Renal pelvis (tissue), 12 donors: Measurements from ENCODE around the gene IL20RB. TPM values are rescaled to one million over a fixed set of nuclear protein-coding genes. Genes with fewer than 3 reads are reported as not detected.

Experiments used
- DNase-seq: peaks from one replicate; pipeline ENCODE4 v3.0.0-alpha.2; 2013
- long read RNA-seq, 16 experiments: transcript quantifications; one replicate each; lab custom pipeline, GENCODE V29; 2026
- polyA plus RNA-seq, 3 donors: library from polyadenylated mRNA; unstranded; fragments of 120-200 nt; gene quantifications; one replicate each; pipeline ENCODE4 v1.2.1, GENCODE V29; 2013; ENCODE audit not compliant: insufficient read length in 3 of 3

Gene IL20RB
- under 1 TPM; 0.30 to 0.68 (median 0.48) TPM for polyA plus RNA-seq
- long read RNA-seq, donor 1 = 0 reads
- long read RNA-seq, donor 2 = 0 reads
- long read RNA-seq, donor 3 = 0 reads
- long read RNA-seq, donor 4 = 0 reads
- long read RNA-seq, donor 5 = 0 reads
- long read RNA-seq, donor 6 = 0 reads
- long read RNA-seq, donor 7 = 0 reads
- long read RNA-seq, donor 8 = 0 reads
- long read RNA-seq, donor 9 = 0 reads
- long read RNA-seq, donor 10 = 0 reads
- long read RNA-seq, donor 11 = 0 reads
- long read RNA-seq, donor 12 = 0 reads
- long read RNA-seq, donor 13 = 0 reads
- long read RNA-seq, donor 14 = 0 reads
- long read RNA-seq, donor 15 = 0 reads
- long read RNA-seq, donor 16 = 0 reads

DNA sequence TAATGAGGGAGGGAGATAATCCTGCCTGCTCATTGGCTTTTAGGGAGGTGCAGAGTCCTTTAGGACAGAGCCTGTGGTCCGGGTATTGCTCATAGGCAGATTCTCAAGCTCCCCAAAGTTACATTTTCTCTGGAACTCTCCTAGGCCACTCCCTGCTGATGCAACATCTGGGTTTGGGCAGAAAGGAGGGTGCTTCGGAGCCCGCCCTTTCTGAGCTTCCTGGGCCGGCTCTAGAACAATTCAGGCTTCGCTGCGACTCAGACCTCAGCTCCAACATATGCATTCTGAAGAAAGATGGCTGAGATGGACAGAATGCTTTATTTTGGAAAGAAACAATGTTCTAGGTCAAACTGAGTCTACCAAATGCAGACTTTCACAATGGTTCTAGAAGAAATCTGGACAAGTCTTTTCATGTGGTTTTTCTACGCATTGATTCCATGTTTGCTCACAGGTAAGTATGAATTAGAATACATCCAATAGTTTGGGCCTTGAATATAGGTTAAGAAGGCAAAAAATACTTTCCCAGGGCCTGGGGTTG is at the start of gene IL20RB:
Gene IL20RB, plus strand, starts transcription at position 233 of the 538 bp plus-strand sequence. Its CDS starts 131 bp downstream, at position 364.
- no peak for DNase-seq

- DNase-seq = no peak
These were observed 49.5 kb upstream of the IL20RB start for GRCh38 chr3:136908297-136908696.

GRCh38 chr3:136909187-136909586 is 48.6 kb upstream of the IL20RB start:
- no peak for DNase-seq

GRCh38 chr3:136910697-136911096 is 47.1 kb upstream of the IL20RB start:
- no peak for DNase-seq

- no peak for DNase-seq
These were observed 44.6 kb upstream of the IL20RB start for GRCh38 chr3:136913168-136913567.

DNA sequence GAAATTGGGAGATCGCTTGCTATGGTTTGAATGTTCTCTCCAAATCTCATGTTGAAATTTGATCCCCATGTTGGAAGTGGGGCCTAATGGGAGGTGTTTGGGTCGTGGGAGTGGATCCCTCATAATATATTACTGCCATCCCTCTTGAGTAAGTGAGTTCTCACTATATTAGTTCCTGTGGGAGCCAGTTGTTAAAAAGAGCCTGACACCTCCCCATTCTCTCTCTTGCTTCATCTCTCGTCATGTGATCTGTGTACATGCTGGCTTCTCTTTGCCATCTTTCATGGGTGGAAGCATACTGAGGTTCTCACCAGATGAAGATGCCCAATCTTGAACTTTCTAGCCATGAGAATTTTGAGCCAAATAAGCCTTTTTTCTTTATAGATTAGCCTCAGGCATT is 43.0 kb upstream of the IL20RB start:
- no peak for DNase-seq

- DNase-seq = no peak
These were observed 41.6 kb upstream of the IL20RB start for GRCh38 chr3:136916223-136916622.

GRCh38 chr3:136919799-136920580 is 37.8 kb upstream of the IL20RB start:
- DNase-seq = no peak

GRCh38 chr3:136920904-136921611 is 36.7 kb upstream of the IL20RB start:
- no peak for DNase-seq

- no peak for DNase-seq
These were observed 32.2 kb upstream of the IL20RB start for GRCh38 chr3:136925425-136926190.

DNA sequence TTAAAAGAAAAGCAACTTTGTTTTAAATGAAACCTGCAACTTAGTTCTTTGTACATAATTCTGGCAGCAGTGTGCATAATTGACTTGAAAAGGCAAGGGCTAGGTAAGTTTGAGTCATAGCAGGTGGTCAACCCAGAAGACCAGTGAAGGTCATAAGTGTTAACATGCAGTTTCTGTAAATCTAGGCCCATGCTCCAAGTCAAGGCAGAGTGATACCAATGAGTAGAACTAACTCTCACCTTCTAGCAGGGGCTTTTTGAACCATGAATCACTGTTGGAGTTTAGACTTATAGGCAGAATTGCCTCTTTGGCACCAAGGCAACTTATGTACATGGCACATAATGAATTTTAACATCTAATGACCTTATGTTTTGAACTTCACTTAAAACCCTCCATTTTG is 29.5 kb upstream of the IL20RB start:
- DNase-seq = no peak

DNA sequence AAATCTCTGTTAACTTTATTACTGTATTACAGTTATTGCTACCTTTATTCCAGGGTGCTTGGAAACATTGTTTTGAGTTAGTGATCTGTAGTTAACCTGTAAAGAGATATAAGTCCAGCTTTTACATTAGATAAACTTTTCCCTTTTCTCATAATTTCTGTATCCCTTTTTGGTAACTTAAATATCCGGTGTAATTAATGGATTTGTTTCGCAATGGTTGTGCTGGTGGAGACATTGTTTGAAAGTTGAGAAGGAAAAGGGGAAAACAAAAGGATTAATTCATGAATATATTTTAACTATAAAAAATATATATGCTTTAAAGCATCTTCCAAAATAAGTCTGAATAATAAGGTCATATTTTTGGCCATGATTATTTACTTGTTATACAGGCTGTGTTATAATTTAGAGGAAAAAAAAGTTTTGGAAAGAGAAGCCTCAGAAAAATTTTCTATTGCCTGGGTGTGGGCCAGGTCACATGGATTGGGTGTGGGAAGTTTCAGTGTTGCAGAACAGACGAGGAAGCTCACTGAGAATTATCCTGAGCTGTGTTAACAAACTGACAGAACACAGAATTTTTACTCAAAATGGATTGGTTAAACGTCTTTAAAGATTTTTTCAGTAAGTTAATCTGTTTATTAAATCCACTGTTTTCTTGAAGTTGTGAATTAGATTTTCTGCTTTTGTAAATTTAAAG is 27.7 kb upstream of the IL20RB start:
- no peak for DNase-seq

DNA sequence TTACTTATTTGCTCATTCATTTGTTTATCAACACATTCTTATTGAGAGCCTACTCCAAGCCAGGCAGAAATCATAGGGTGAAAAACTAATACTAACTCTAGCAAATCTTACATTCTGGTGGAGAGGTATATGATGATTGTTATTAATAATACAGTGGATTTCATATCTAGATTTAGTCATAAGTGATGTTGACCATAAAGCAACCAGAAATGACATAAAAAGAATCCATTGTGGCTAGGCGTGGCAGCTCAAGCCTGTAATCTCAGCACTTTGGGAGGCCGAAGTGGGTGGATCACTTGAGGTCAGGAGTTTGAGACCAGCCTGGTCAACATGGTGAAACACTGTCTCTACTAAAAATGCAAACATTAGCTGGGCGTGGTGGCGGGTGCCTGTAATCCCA is 26.2 kb upstream of the IL20RB start:
- no peak for DNase-seq

- no peak for DNase-seq
These were observed 25.3 kb upstream of the IL20RB start for GRCh38 chr3:136932523-136932922.

DNA sequence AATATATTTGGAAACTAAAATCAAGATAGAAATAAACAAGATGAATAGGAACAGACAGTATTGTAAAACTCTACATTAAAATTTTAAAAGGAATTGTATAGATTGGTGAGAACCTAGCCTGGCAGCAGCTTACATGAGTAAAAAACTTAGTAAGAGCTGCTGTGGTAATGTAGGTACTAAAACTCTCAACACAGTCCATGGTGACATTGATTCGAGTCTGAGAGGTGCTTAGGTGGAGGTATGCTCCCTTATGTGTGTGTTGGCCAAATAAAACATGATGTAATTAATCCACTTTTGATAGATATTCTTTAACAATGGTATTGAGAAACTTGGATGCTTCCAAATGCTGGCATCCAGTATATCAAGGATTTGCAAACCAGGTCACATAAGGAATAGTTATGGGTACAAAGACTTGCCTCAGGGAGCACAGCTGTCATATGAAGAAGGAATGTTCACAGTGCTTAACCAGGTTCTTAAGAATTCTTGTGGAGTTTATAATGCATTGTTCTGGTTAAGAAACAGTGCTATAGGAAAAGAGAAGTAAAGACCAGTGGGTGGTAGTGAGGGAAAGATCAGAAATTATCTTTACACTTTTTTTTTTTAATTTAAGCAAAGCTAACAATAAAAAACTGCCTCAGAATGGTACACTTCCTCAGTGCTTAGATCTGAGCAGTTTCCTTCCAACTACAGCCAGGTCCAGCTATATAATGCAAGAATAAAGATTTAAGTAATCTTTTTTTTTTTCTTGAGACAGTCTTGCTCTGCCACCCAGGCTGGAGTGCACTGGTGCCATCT is 24.6 kb upstream of the IL20RB start:
- no peak for DNase-seq

DNA sequence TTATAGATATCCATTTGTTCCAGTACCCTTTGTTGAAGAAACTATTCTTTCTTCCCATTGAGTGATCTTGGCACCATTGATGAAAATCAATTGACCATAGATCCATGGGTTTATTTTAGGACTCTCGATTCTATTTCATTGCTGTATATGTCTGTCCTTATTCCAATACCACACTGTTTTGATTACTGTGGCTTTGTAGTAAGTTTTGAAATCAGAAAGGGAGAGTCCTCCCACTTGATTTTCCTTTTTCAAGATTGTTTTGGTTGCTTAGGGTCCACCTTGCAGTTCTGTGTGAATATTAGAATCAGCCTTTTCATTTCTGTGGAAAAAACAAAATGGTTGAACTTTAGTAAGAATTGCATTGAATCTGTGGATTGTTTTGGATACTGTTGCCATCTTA is 20.6 kb upstream of the IL20RB start:
- no peak for DNase-seq

DNA sequence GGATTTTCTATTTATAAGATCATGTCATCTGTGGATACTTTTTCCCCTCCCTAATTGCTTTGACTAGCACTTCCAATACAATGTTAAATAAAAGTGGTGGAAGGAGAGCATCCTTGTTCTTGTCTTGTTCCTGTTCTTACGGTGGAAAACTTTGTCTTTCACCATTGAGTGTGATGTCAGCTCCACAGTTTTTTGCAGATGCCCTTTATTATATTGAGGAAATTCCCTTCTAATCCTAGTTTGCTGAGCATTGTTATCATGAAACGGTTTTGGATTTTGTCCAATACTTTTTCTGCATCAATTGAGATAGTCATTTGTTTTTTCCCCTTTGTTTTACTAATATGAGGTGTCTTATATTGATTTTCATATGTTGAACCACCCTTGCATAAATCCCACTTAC is 19.9 kb upstream of the IL20RB start:
- DNase-seq = no peak

GRCh38 chr3:136938334-136938733 is 19.4 kb upstream of the IL20RB start:
- no peak for DNase-seq

- DNase-seq = no peak
These were observed 18.3 kb upstream of the IL20RB start for GRCh38 chr3:136939489-136939888.

DNA sequence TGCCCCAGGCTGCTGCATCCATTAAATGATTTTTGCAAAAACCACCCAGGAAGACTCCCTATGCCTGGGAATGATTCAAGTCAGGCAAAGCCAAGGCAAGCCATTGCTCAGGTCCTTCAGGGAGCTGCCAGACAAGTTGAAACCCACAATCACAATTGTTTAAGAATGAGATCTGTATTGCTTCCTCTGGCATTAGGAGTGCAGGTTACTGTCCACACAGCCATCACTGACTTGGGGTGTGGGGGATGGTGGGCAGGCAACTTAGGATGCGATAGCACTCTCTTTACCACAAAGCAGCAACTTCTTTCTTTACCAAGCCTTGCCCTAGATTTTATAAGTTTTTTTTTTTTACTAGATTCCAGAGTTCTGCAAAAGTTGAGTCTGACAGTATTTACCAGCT is 15.0 kb upstream of the IL20RB start:
- DNase-seq = no peak
